H1 (cell line): ENCODE results near the gene TCF25. TPM values are rescaled to one million over a fixed set of nuclear protein-coding genes. Genes with fewer than 3 reads are reported as not detected.

Experiments used
- CTCF ChIA-PET: fragments of 300-600 bp; sonication (Branson Sonifier 250); formaldehyde crosslinking; loops from one replicate; lab custom pipeline; 2021; ENCODE audit not compliant: partially characterized antibody; lab: Charles Lee
- POLR2A ChIA-PET: fragments of 300-600 bp; sonication (Branson Sonifier 250); formaldehyde crosslinking; loops from one replicate; lab custom pipeline; 2021; ENCODE audit warnings: inconsistent platforms; ENCODE audit not compliant: partially characterized antibody; lab: Charles Lee
- DNase-seq, 2 experiments: peaks; one replicate each; pipeline versions ENCODE4 v3.0.0 to v3.0.0-alpha.2; 2010 to 2022; ENCODE audit warnings: low spot score in 2 of 2, low read depth in 1 of 2, mixed read lengths in 1 of 2
- FAIRE-seq: peaks from 2 replicates; lab custom pipeline; 2011; peaks lifted over from hg19 to GRCh38; lab: Jason Lieb, UNC
- H2AFZ ChIP-seq: 2 replicates; pipeline ENCODE4 v1.8.1; 2012; ENCODE audit warnings: low read length, inconsistent platforms
- H2AK5ac ChIP-seq: 2 replicates; pipeline ENCODE4 v1.6.1; 2013; ENCODE audit warnings: low read depth, low read length
- H2BK120ac ChIP-seq: replicated peaks from 2 replicates; pipeline ENCODE3; 2013; ENCODE audit warnings: low read depth, low read length, inconsistent platforms
- H2BK12ac ChIP-seq: 2 replicates; pipeline ENCODE4 v1.6.1; 2013; ENCODE audit warnings: low read depth, low read length
- H2BK15ac ChIP-seq: 2 replicates; pipeline ENCODE4 v1.6.1; 2013; ENCODE audit warnings: low read length
- H2BK20ac ChIP-seq: 2 replicates; pipeline ENCODE4 v1.6.1; 2013; ENCODE audit warnings: low read length
- H2BK5ac ChIP-seq: 2 replicates; pipeline ENCODE4 v1.6.1; 2013; ENCODE audit warnings: low read depth, low read length
- H3K14ac ChIP-seq: 2 replicates; pipeline ENCODE4 v1.6.1; 2013; ENCODE audit warnings: inconsistent platforms; ENCODE audit not compliant: insufficient read length
- H3K18ac ChIP-seq: 2 replicates; pipeline ENCODE4 v1.6.1; 2013; ENCODE audit warnings: low read length; ENCODE audit errors: extremely low read depth
- H3K23ac ChIP-seq: 2 replicates; pipeline ENCODE4 v1.6.1; 2013; ENCODE audit warnings: inconsistent platforms; ENCODE audit not compliant: insufficient read length
- H3K23me2 ChIP-seq: 2 replicates; pipeline ENCODE4 v1.6.1; 2013; ENCODE audit warnings: low read depth, low read length
- H3K27ac ChIP-seq: 2 replicates; pipeline ENCODE4 v1.6.1; 2011; ENCODE audit warnings: low read depth, low read length, inconsistent platforms
- H3K27me3 ChIP-seq, 4 experiments: replicated peaks in 1 of 4; 1 replicate in 1 of 4; 2 replicates in 3 of 4; pipeline versions ENCODE4 v1.6.1 to v1.8.1; 2011 to 2013; ENCODE audit warnings: low read length in 3 of 4, mild to moderate bottlenecking in 3 of 4, inconsistent platforms in 2 of 4, mixed read lengths in 2 of 4, moderate library complexity in 1 of 4; ENCODE audit not compliant: control insufficient read depth in 3 of 4, insufficient read depth in 3 of 4; ENCODE audit errors: extremely low read depth in 1 of 4
- H3K36me3 ChIP-seq, 4 experiments: 2 replicates each; pipeline versions ENCODE4 v1.6.1 to v1.8.1; 2011 to 2013; ENCODE audit warnings: mild to moderate bottlenecking in 4 of 4, low read length in 3 of 4, moderate library complexity in 2 of 4, control low read depth in 1 of 4, inconsistent platforms in 1 of 4; ENCODE audit not compliant: insufficient read depth in 4 of 4, control insufficient read depth in 2 of 4
- H3K4ac ChIP-seq: replicated peaks from 2 replicates; pipeline ENCODE3; 2013; ENCODE audit warnings: low read length, low read depth, mixed read lengths, inconsistent platforms; ENCODE audit not compliant: insufficient read length
- H3K4me1 ChIP-seq, 4 experiments: replicated peaks in 1 of 4; 1 replicate in 1 of 4; 2 replicates in 3 of 4; pipeline versions ENCODE4 v1.6.1 to v1.8.1; 2011 to 2013; ENCODE audit warnings: low read length in 3 of 4, inconsistent platforms in 2 of 4, mixed read lengths in 1 of 4; ENCODE audit not compliant: insufficient read depth in 4 of 4, control insufficient read depth in 3 of 4
- H3K4me2 ChIP-seq, 2 experiments: 2 replicates each; pipeline versions ENCODE4 v1.6.1 to v1.8.1; 2011 to 2013; ENCODE audit warnings: low read depth in 2 of 2, low read length in 2 of 2, control low read depth in 1 of 2, inconsistent platforms in 1 of 2, mild to moderate bottlenecking in 1 of 2; ENCODE audit not compliant: insufficient read depth in 1 of 2
- H3K4me3 ChIP-seq, 4 experiments: fragments of 200-600, 300-600 bp in 1 of 4; sonication (generic), shearing (Covaris generic), sonication (Bioruptor Twin) in 1 of 4; 2 replicates each; pipeline versions ENCODE4 v1.5.1 to v1.8.1; 2011 to 2016; ENCODE audit warnings: low read length in 4 of 4, low read depth in 3 of 4, control low read depth in 2 of 4, inconsistent platforms in 2 of 4, mild to moderate bottlenecking in 2 of 4, mixed read lengths in 1 of 4, moderate library complexity in 1 of 4; ENCODE audit not compliant: insufficient read depth in 2 of 4; ENCODE audit errors: extremely low read depth in 1 of 4
- H3K56ac ChIP-seq: replicated peaks from 2 replicates; pipeline ENCODE3; 2013; ENCODE audit warnings: low read depth, mild to moderate bottlenecking, mixed read lengths, low read length, inconsistent platforms; ENCODE audit not compliant: insufficient read length
- H3K79me1 ChIP-seq: 2 replicates; pipeline ENCODE4 v1.6.1; 2013; ENCODE audit warnings: low read depth, low read length, control low read depth
- H3K79me2 ChIP-seq, 2 experiments: 2 replicates each; pipeline versions ENCODE4 v1.6.1 to v1.8.1; 2012 to 2013; ENCODE audit warnings: low read length in 2 of 2, mild to moderate bottlenecking in 2 of 2, inconsistent platforms in 1 of 2; ENCODE audit not compliant: insufficient read depth in 2 of 2, control insufficient read depth in 1 of 2
- H3K9ac ChIP-seq, 4 experiments: replicated peaks in 1 of 4; 1 replicate in 1 of 4; 2 replicates in 3 of 4; pipeline versions ENCODE4 v1.6.1 to v1.8.1; 2011 to 2013; ENCODE audit warnings: low read depth in 3 of 4, low read length in 3 of 4, control low read depth in 2 of 4, mild to moderate bottlenecking in 2 of 4, moderate library complexity in 2 of 4, inconsistent platforms in 1 of 4; ENCODE audit errors: extremely low read depth in 1 of 4
- H3K9me3 ChIP-seq, 2 experiments: 2 replicates each; pipeline versions ENCODE4 v1.6.1 to v1.8.1; 2012 to 2013; ENCODE audit warnings: mild to moderate bottlenecking in 2 of 2, moderate library complexity in 2 of 2, control low read depth in 1 of 2, inconsistent platforms in 1 of 2, low read depth in 1 of 2, low read length in 1 of 2, mixed read lengths in 1 of 2; ENCODE audit not compliant: insufficient read depth in 2 of 2
- H4K20me1 ChIP-seq, 2 experiments: replicated peaks in 1 of 2; 2 replicates each; pipeline versions ENCODE3 to v1.8.1; 2011 to 2013; ENCODE audit warnings: inconsistent platforms in 2 of 2, low read length in 2 of 2, mild to moderate bottlenecking in 1 of 2; ENCODE audit not compliant: insufficient read depth in 2 of 2, control insufficient read depth in 1 of 2
- H4K5ac ChIP-seq: 2 replicates; pipeline ENCODE4 v1.6.1; 2013; ENCODE audit warnings: low read length, low read depth, mixed read lengths, inconsistent platforms; ENCODE audit not compliant: insufficient read length
- H4K8ac ChIP-seq: 2 replicates; pipeline ENCODE4 v1.8.0; 2013; ENCODE audit warnings: mild to moderate bottlenecking, moderate library complexity, low read length, inconsistent platforms; ENCODE audit not compliant: insufficient read depth; ENCODE audit errors: extremely low read depth
- H4K91ac ChIP-seq: replicated peaks from 2 replicates; pipeline ENCODE3; 2013; ENCODE audit warnings: low read length, mixed read lengths, inconsistent platforms; ENCODE audit not compliant: insufficient read length
- ASH2L ChIP-seq: fragments of 200-600, 300-600 bp; sonication (generic); IDR thresholded peaks from one replicate; pipeline ENCODE4 v1.7.1; 2017; ENCODE audit warnings: low read length
- CEBPB ChIP-seq: IDR thresholded peaks from 2 replicates; pipeline ENCODE4 v1.6.1; 2012; ENCODE audit warnings: low read depth, low read length
- CHD1 ChIP-seq: IDR thresholded peaks from 2 replicates; pipeline ENCODE4 v1.6.1; 2012; ENCODE audit warnings: low read depth, low read length, improper control_type of control experiment
- E2F6 ChIP-seq: IDR thresholded peaks from 2 replicates; pipeline ENCODE4 v1.6.1; 2012; ENCODE audit warnings: inconsistent platforms
- GABPA ChIP-seq: IDR thresholded peaks from 2 replicates; pipeline ENCODE4 v1.6.1; 2011; ENCODE audit warnings: mild to moderate bottlenecking, low read length, moderate library complexity, borderline replicate concordance; ENCODE audit not compliant: insufficient read depth
- JUN ChIP-seq: IDR thresholded peaks from 2 replicates; pipeline ENCODE4 v1.6.1; 2011; ENCODE audit warnings: low read depth, mild to moderate bottlenecking, improper control_type of control experiment, low read length
- SIX5 ChIP-seq: IDR thresholded peaks from 2 replicates; pipeline ENCODE4 v1.6.1; 2011; ENCODE audit warnings: mild to moderate bottlenecking, low read depth, low read length
- TAF1 ChIP-seq: IDR thresholded peaks from 2 replicates; pipeline ENCODE4 v1.6.1; 2011; ENCODE audit warnings: mild to moderate bottlenecking, low read depth, low read length
- WGBS, 2 experiments: shearing (Covaris generic) in 1 of 2; methylation state at CpG; one replicate each; pipeline versions ENCODE4 v1.1.6 to v1.1.7; 2013 to 2015; ENCODE audit warnings: low lambda C conversion rate in 2 of 2, mixed read lengths in 2 of 2, inconsistent platforms in 1 of 2, low coverage in 1 of 2, missing lambda C conversion rate in 1 of 2; ENCODE audit not compliant: insufficient replicate concordance in 2 of 2, insufficient coverage in 1 of 2, insufficient read length in 1 of 2; ENCODE audit errors: extremely low coverage in 1 of 2, missing lambda C conversion rate in 1 of 2; 5-methylcytosine and 5-hydroxymethylcytosine counted together
- polyA plus RNA-seq, 7 experiments: library from polyadenylated mRNA; depleted of rRNA in 3 of 7; stranded (reverse) in 5 of 7; unstranded in 2 of 7; fragments of >200 nt in 5 of 7; fragments of 200-250 nt in 2 of 7; gene quantifications; 1 replicate in 5 of 7; 2 replicates in 1 of 7; 4 replicates in 1 of 7; pipeline versions ENCODE4 v1.2.1 to v1.2.3, GENCODE V29; 2011 to 2013; ENCODE audit warnings: missing spikeins in 2 of 7, mixed read lengths in 2 of 7
- total RNA-seq: library from RNA; stranded (reverse); fragmentation: NEBNext Ultra II Directional; extraction: Animal tissue kit (Norgen Biotek cat#: 25700); gene quantifications from 2 replicates; pipeline ENCODE4 v1.2.1, GENCODE V29; 2021
- TF ChIP-seq, protein P1 (sequence below): IDR thresholded peaks from 2 replicates; pipeline ENCODE4 v1.6.1; 2011; ENCODE audit warnings: low read length, improper control_type of control experiment

TCF25 gene
- total and polyA plus RNA-seq, 2 of the 8 experiments (the other 6 are each of a cell fraction or from before 2014, with no cell fraction given): 78.1 to 102 TPM

GRCh38 chr16:89883346-89884040 is 10.1 kb downstream of the TCF25 start:
- Histone ChIP-seq H3K9me3 (peaks cover 0 to 5% of the 10 kb centered on the region in 2 experiments; a peak in 1 of 4 replicates), H3K79me2 (peaks cover 3 to 15% of the 10 kb centered on the region in 2 experiments; a peak in 3 of 4 replicates), H3K9ac (no peak overlapping the region), H3K23ac (no peak overlapping the region), H3K27ac (no peak overlapping the region), H3K56ac (no peak overlapping the region), H4K20me1 (peaks cover 0 to 14% of the 10 kb centered on the region in 2 experiments), H2BK5ac (no peak overlapping the region), H3K27me3 (no peaks in the 10 kb centered on the region), H3K4me3 (no peak overlapping the region), H2AFZ (no peak overlapping the region), H4K91ac (no peak overlapping the region), H2AK5ac (no peak overlapping the region), H2BK120ac (no peak overlapping the region), H3K79me1 (peaks cover 6% of the 10 kb centered on the region), H2BK20ac (no peak overlapping the region), H3K4ac (no peak overlapping the region), H3K4me2 (no peak overlapping the region), H3K23me2 (no peaks in the 10 kb centered on the region), H3K18ac (no peak overlapping the region), H2BK15ac (no peak overlapping the region), H4K8ac (no peak overlapping the region), H4K5ac (no peak overlapping the region), H3K14ac (no peak overlapping the region), H2BK12ac (no peak overlapping the region), H3K4me1 (no peaks in the 10 kb centered on the region), H3K36me3 (peaks cover 13 to 45% (median 35%) of the 10 kb centered on the region in 4 experiments)
- FAIRE-seq (no peak), DNase-seq (no peak)
- TF ChIP-seq CEBPB (no peak), ASH2L (no peak), CHD1 (no peak), E2F6 (no peak), SIX5 (no peak), JUN (no peak), GABPA (no peak), TAF1 (no peak)
- TF ChIP-seq, protein P1, sequence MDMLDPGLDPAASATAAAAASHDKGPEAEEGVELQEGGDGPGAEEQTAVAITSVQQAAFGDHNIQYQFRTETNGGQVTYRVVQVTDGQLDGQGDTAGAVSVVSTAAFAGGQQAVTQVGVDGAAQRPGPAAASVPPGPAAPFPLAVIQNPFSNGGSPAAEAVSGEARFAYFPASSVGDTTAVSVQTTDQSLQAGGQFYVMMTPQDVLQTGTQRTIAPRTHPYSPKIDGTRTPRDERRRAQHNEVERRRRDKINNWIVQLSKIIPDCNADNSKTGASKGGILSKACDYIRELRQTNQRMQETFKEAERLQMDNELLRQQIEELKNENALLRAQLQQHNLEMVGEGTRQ: no peak
- 95% methylated on average over 28 of the region's 28 CpGs; no CpG with 5 or more reads in 1 of the 2 experiments for WGBS, 2 experiments
- ChIA-PET CTCF (interaction anchor here (1.0 kb wide), 1 partner anchor 27 kb away, joined by 3 read pairs; no protein-coding TSS in a partner anchor), POLR2A (interaction anchor here (0.8 kb wide), 1 partner anchor 11 kb away, joined by 4 read pairs; no protein-coding TSS in a partner anchor)
